HL-60 (cell line): Measurements from ENCODE around the gene ZNF423.

Experiments
- CTCF ChIP-seq: IDR thresholded peaks from one replicate; pipeline ENCODE4 v1.5.1; 2011; ENCODE audit warnings: low read length, control low read depth, inconsistent platforms; ENCODE audit not compliant: insufficient read depth
- GABPA ChIP-seq: IDR thresholded peaks from 2 replicates; pipeline ENCODE4 v1.6.1; 2012; ENCODE audit warnings: low read depth
- POLR2AphosphoS5 ChIP-seq: IDR thresholded peaks from 2 replicates; pipeline ENCODE4 v1.6.1; 2012; ENCODE audit warnings: low read depth
- REST ChIP-seq: IDR thresholded peaks from 2 replicates; pipeline ENCODE4 v1.6.1; 2012; ENCODE audit warnings: low read depth; ENCODE audit not compliant: insufficient replicate concordance

GRCh38 chr16:49775581-49775980, 80.3 kb downstream of the ZNF423 start:
- TF ChIP-seq POLR2AphosphoS5 (no peak), CTCF (no peak), GABPA (no peak), REST (no peak)
